Gastroesophageal sphincter (tissue), 4 donors: ENCODE measurements around the gene CHRNA4. TPM values are rescaled to one million over a fixed set of nuclear protein-coding genes. Genes with fewer than 3 reads are reported as not detected.

ENCODE experiments used
- ATAC-seq: fragments of 150-250 bp; one replicate; pipeline ENCODE4 v1.9.1; 2016; ENCODE audit warnings: mild to moderate bottlenecking, moderate library complexity
- H3K27ac ChIP-seq, 4 donors: fragments of 200-600 bp; sonication (generic) in 3 of 4; 1 replicate in 3 of 4; 2 replicates in 1 of 4; pipeline ENCODE4 v1.5.1; 2016 to 2019
- H3K27me3 ChIP-seq: fragments of 200-600 bp; sonication (generic); one replicate; pipeline ENCODE4 v1.5.1; 2019
- H3K36me3 ChIP-seq, 2 donors: fragments of 200-600 bp; sonication (generic); one replicate each; pipeline ENCODE4 v1.5.1; 2019; ENCODE audit warnings: control low read depth in 1 of 2
- H3K4me1 ChIP-seq, 3 donors: fragments of 200-600 bp; sonication (generic); 1 replicate in 2 of 3; 2 replicates in 1 of 3; pipeline ENCODE4 v1.5.1; 2016 to 2019; ENCODE audit warnings: control low read depth in 2 of 3
- H3K4me3 ChIP-seq, 2 donors: fragments of 200-600 bp; sonication (generic); one replicate each; pipeline ENCODE4 v1.5.1; 2019; ENCODE audit warnings: mild to moderate bottlenecking in 1 of 2, moderate library complexity in 1 of 2
- H3K9me3 ChIP-seq, 3 donors: fragments of 200-600 bp; sonication (generic); one replicate each; pipeline ENCODE4 v1.5.1; 2017 to 2019; ENCODE audit warnings: control low read depth in 2 of 3
- EP300 ChIP-seq: sonication (generic); formaldehyde crosslinking; IDR thresholded peaks from one replicate; pipeline ENCODE4 v1.6.1; 2017; ENCODE audit warnings: antibody characterized with exemption, mild to moderate bottlenecking
- POLR2A ChIP-seq, 2 donors: fragments of 450-650 bp; IDR thresholded peaks; one replicate each; pipeline ENCODE4 v1.6.1; 2017; ENCODE audit warnings: antibody characterized with exemption in 2 of 2, mild to moderate bottlenecking in 2 of 2, moderate library complexity in 1 of 2
- POLR2AphosphoS5 ChIP-seq: sonication (generic); formaldehyde crosslinking; IDR thresholded peaks from one replicate; pipeline ENCODE4 v1.6.1; 2017; ENCODE audit warnings: antibody characterized with exemption
- WGBS, 2 donors: methylation state at CpG; one replicate each; pipeline ENCODE4 v1.1.5; 2018; ENCODE audit warnings: low coverage in 1 of 2; 5-methylcytosine and 5-hydroxymethylcytosine counted together
- total RNA-seq, 4 donors: library from RNA; depleted of rRNA; stranded (reverse); fragments of >200 nt; gene quantifications; one replicate each; pipeline ENCODE4 v1.1.0, GENCODE V29; 2016
- TF ChIP-seq, protein P1 (sequence below), 4 experiments: fragments of 200-600 bp in 2 of 4; fragments of 450-650 bp in 2 of 4; sonication (generic) in 1 of 4; IDR thresholded peaks; one replicate each; pipeline ENCODE4 v1.5.1; 2017 to 2019; ENCODE audit warnings: antibody characterized with exemption in 4 of 4, mild to moderate bottlenecking in 2 of 4, moderate library complexity in 2 of 4

CHRNA4 gene
- total RNA-seq, 4 donors from 2014 or later: not detected

GRCh38 chr20:63407928-63408683 is 47.0 kb upstream of the CHRNA4 start:
- H3K27me3 ChIP-seq: peaks cover 74% of the 10 kb centered on the region
- no peak for ATAC-seq
- H3K9me3 ChIP-seq: no peaks in the 10 kb centered on the region
- no peaks in the 10 kb centered on the region for H3K36me3 ChIP-seq
- no peak overlapping the region for H3K27ac ChIP-seq
- TF ChIP-seq, protein P1, sequence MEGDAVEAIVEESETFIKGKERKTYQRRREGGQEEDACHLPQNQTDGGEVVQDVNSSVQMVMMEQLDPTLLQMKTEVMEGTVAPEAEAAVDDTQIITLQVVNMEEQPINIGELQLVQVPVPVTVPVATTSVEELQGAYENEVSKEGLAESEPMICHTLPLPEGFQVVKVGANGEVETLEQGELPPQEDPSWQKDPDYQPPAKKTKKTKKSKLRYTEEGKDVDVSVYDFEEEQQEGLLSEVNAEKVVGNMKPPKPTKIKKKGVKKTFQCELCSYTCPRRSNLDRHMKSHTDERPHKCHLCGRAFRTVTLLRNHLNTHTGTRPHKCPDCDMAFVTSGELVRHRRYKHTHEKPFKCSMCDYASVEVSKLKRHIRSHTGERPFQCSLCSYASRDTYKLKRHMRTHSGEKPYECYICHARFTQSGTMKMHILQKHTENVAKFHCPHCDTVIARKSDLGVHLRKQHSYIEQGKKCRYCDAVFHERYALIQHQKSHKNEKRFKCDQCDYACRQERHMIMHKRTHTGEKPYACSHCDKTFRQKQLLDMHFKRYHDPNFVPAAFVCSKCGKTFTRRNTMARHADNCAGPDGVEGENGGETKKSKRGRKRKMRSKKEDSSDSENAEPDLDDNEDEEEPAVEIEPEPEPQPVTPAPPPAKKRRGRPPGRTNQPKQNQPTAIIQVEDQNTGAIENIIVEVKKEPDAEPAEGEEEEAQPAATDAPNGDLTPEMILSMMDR (IDR thresholded peaks at IDR 0.05): no peak
- TF ChIP-seq EP300 (no peak), POLR2AphosphoS5 (no peak), POLR2A (IDR thresholded peaks at IDR 0.05) (no peak)
- H3K4me3 ChIP-seq: no peak overlapping the region
- no peaks in the 10 kb centered on the region for H3K4me1 ChIP-seq
- WGBS, 2 donors: no CpG with 5 or more reads among the region's 27 CpGs

DNA sequence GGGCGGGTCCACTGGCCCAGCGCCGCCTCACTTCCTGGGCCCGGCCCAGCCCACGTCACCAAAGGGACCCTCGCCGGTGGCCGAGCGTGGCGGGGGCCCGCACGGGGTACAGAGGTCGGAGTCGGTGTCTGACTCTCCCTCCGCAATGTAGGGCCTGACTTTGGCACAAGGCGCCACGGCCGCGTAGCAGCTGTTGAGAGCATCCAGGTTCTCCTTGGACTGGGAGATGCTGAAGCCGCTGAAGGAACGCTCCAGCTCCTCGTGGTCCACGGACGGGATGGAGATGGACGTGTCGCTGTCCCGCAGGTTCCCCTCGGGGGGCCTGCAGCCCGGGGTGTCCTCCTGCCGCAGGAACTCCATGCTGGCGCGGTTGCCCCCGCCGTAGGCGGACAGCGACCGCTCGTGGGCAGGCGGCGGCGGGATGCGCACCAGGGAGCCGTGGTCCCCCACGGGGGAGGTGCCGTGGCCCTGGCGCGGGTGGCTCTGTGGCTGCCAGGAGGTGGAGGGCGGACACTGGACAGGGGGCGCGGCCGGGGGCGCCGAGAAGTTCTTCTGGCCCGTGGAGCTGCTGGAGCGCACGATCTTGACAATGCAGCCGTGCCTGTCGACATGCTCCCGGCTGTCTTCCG is 45.6 kb upstream of the CHRNA4 start:
- peaks cover 74% of the 10 kb centered on the region for H3K27me3 ChIP-seq
- no peak for TF ChIP-seq EP300
- no peak for TF ChIP-seq POLR2A (IDR thresholded peaks at IDR 0.05)
- TF ChIP-seq, protein P1 (IDR thresholded peaks at IDR 0.05): no peak
- no peak for TF ChIP-seq POLR2AphosphoS5
- WGBS, 2 donors: no CpG with 5 or more reads among the region's 60 CpGs

GRCh38 chr20:63406011-63406410 is 44.9 kb upstream of the CHRNA4 start:
- Histone ChIP-seq H3K4me3 (no peak overlapping the region), H3K36me3 (no peaks in the 10 kb centered on the region), H3K9me3 (no peaks in the 10 kb centered on the region), H3K27ac (no peak overlapping the region), H3K4me1 (no peaks in the 10 kb centered on the region), H3K27me3 (peaks cover 74% of the 10 kb centered on the region)
- no peak for ATAC-seq
- no peak for TF ChIP-seq POLR2A (IDR thresholded peaks at IDR 0.05)
- WGBS, 2 donors: no CpG with 5 or more reads among the region's 23 CpGs

More for the DNA sequence above, 45.6 kb upstream of the CHRNA4 start:
- no peak for ATAC-seq
- H3K9me3 ChIP-seq: no peaks in the 10 kb centered on the region
- H3K4me3 ChIP-seq: no peak overlapping the region
- no peaks in the 10 kb centered on the region for H3K4me1 ChIP-seq
- H3K36me3 ChIP-seq: no peaks in the 10 kb centered on the region
- no peak overlapping the region for H3K27ac ChIP-seq

DNA sequence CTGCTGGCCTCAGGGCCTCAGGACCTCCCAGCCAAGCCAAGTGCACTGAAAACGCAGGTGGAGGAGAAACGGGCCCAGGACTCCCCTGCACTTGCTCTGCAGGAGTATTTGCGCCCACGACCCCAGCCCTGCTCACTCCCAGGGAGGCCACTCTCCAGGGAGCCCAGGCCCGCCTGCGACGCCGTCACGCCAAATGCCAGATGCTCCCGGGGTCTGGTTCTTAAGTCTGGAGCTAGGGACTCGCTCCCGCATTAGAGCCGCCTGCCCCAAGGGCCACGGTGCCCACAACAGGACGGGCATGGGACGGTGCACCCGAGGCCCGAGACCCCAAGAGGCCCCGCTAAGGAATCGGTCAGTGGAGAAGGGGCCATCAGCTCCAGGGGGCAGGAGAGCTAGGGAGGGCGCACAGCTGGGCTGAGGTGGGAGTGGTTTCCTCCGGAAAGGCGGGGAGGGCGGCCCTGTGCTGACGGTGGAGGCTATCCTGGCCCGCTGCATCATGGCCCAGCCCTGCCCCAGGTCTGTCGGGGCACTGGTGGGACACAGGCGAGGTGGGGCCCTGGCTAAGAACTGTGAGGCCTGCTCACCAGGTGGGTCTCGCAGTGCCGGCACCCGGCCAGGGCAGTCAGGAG is 44.1 kb upstream of the CHRNA4 start:
- TF ChIP-seq POLR2A (IDR thresholded peaks at IDR 0.05) (no peak), POLR2AphosphoS5 (no peak), EP300 (no peak)
- TF ChIP-seq, protein P1 (IDR thresholded peaks at IDR 0.05): no peak
- H3K36me3 ChIP-seq: no peaks in the 10 kb centered on the region
- 67% methylated on average over 1 of the region's 31 CpGs; no CpG with 5 or more reads in 1 of the 2 donors for WGBS, 2 donors

GRCh38 chr20:63404129-63405085 is 43.3 kb upstream of the CHRNA4 start:
- no peaks in the 10 kb centered on the region for H3K36me3 ChIP-seq
- H3K4me3 ChIP-seq: no peak overlapping the region
- TF ChIP-seq POLR2A (IDR thresholded peaks at IDR 0.05) (no peak), POLR2AphosphoS5 (no peak), EP300 (no peak)
- TF ChIP-seq, protein P1 (IDR thresholded peaks at IDR 0.05): no peak
- no peak for ATAC-seq
- H3K4me1 ChIP-seq: no peaks in the 10 kb centered on the region
- H3K27ac ChIP-seq: no peak overlapping the region
- WGBS, 2 donors: 51 to 90% methylated on average over 2 to 5 of the region's 34 CpGs
- H3K9me3 ChIP-seq: no peaks in the 10 kb centered on the region
- H3K27me3 ChIP-seq: peaks cover 77% of the 10 kb centered on the region

More for the DNA sequence above, 44.1 kb upstream of the CHRNA4 start:
- ATAC-seq: no peak
- Histone ChIP-seq H3K9me3 (no peaks in the 10 kb centered on the region), H3K27me3 (peaks cover 74% of the 10 kb centered on the region), H3K4me1 (no peaks in the 10 kb centered on the region), H3K4me3 (no peak overlapping the region), H3K27ac (no peak overlapping the region)
